Endothelial cell of umbilical vein (primary cell): ENCODE data around the gene CYP27C1. TPM values are rescaled to one million over a fixed set of nuclear protein-coding genes. Genes with fewer than 3 reads are reported as not detected.

Source experiments
- BruUV-seq: library from RNA; stranded (reverse); fragments of 400-500 nt; replicated peaks from 2 replicates; lab custom pipeline; 2021; lab: Mats Ljungman, UMichigan
- CTCF ChIA-PET: fragments of 300-600, 350-600 bp; sonication (Branson Sonifier 250); formaldehyde crosslinking; loops from one replicate; lab custom pipeline; 2021; ENCODE audit warnings: antibody characterized with exemption, inconsistent platforms; lab: Charles Lee
- POLR2A ChIA-PET: fragments of 300-600, 350-600 bp; sonication (Branson Sonifier 250); formaldehyde crosslinking; loops from one replicate; lab custom pipeline; 2021; ENCODE audit warnings: antibody characterized with exemption, inconsistent platforms; lab: Charles Lee
- DNase-seq: peaks from one replicate; pipeline ENCODE4 v3.0.0-alpha.2; 2011; ENCODE audit warnings: low read depth, low spot score
- FAIRE-seq: peaks from 2 replicates; lab custom pipeline; 2011; peaks lifted over from hg19 to GRCh38; lab: Jason Lieb, UNC
- H2AFZ ChIP-seq: 2 replicates; pipeline ENCODE4 v1.6.0; 2012; ENCODE audit warnings: low read depth, low read length, control low read depth, inconsistent platforms
- H3K27ac ChIP-seq: 2 replicates; pipeline ENCODE4 v1.5.1; 2011; ENCODE audit warnings: low read depth, mild to moderate bottlenecking, control low read depth, low read length, moderate library complexity; ENCODE audit not compliant: insufficient read depth
- H3K27me3 ChIP-seq, 2 experiments: 2 replicates each; pipeline versions ENCODE4 v1.6.0 to v1.6.1; 2011; ENCODE audit warnings: low read length in 2 of 2, mixed read lengths in 1 of 2; ENCODE audit not compliant: control insufficient read depth in 2 of 2, insufficient read depth in 2 of 2
- H3K36me3 ChIP-seq, 2 experiments: 2 replicates in 1 of 2; 3 replicates in 1 of 2; pipeline ENCODE4 v1.5.1; 2011; ENCODE audit warnings: low read length in 2 of 2, mild to moderate bottlenecking in 1 of 2, moderate library complexity in 1 of 2; ENCODE audit not compliant: control insufficient read depth in 2 of 2, insufficient read depth in 2 of 2; ENCODE audit errors: extremely low read depth in 1 of 2
- H3K4me1 ChIP-seq: 3 replicates; pipeline ENCODE4 v1.5.1; 2011; ENCODE audit warnings: mild to moderate bottlenecking, low read length; ENCODE audit not compliant: control insufficient read depth, insufficient read depth; ENCODE audit errors: extremely low read depth
- H3K4me2 ChIP-seq: 2 replicates; pipeline ENCODE4 v1.6.1; 2011; ENCODE audit warnings: low read length, control low read depth, mixed read lengths; ENCODE audit not compliant: insufficient read depth
- H3K4me3 ChIP-seq, 3 experiments: fragments of 200-600 bp in 1 of 3; sonication (generic), shearing (Covaris generic) in 1 of 3; replicated peaks in 1 of 3; 2 replicates each; pipeline ENCODE4 v1.5.1; 2011 to 2016; ENCODE audit warnings: control low read depth in 3 of 3, low read length in 3 of 3, mild to moderate bottlenecking in 2 of 3, inconsistent platforms in 1 of 3, low read depth in 1 of 3, moderate library complexity in 1 of 3; ENCODE audit not compliant: insufficient read depth in 1 of 3
- H3K79me2 ChIP-seq: 2 replicates; pipeline ENCODE4 v1.6.0; 2012; ENCODE audit warnings: low read length, inconsistent platforms; ENCODE audit not compliant: control insufficient read depth, insufficient read depth
- H3K9ac ChIP-seq: replicated peaks from 2 replicates; pipeline ENCODE3; 2011; ENCODE audit warnings: low read length, control low read depth; ENCODE audit not compliant: insufficient read depth; ENCODE audit errors: extremely low read depth
- H3K9me1 ChIP-seq: replicated peaks from 3 replicates; pipeline ENCODE4 v1.6.0; 2011; ENCODE audit warnings: mild to moderate bottlenecking, low read length; ENCODE audit not compliant: control insufficient read depth, insufficient read depth; ENCODE audit errors: extremely low read depth
- H3K9me3 ChIP-seq: replicated peaks from 2 replicates; pipeline ENCODE4 v1.5.1; 2012; ENCODE audit warnings: low read length, inconsistent platforms; ENCODE audit not compliant: control insufficient read depth, insufficient read depth
- H4K20me1 ChIP-seq: replicated peaks from 2 replicates; pipeline ENCODE3; 2011; ENCODE audit warnings: mild to moderate bottlenecking, low read length; ENCODE audit not compliant: control insufficient read depth, insufficient read depth; ENCODE audit errors: extremely low read depth
- CTCF ChIP-seq, 2 donors: IDR thresholded peaks; 1 replicate in 1 of 2; 2 replicates in 1 of 2; pipeline ENCODE4 v1.5.1; 2011; ENCODE audit warnings: low read length in 2 of 2, mild to moderate bottlenecking in 2 of 2, moderate library complexity in 2 of 2, control low read depth in 1 of 2, inconsistent platforms in 1 of 2, low read depth in 1 of 2; ENCODE audit not compliant: insufficient read depth in 1 of 2; ENCODE audit errors: extremely low read depth in 1 of 2
- EZH2 ChIP-seq: IDR thresholded peaks from 2 replicates; pipeline ENCODE4 v1.6.1; 2012; ENCODE audit warnings: borderline replicate concordance, low read depth, mild to moderate bottlenecking, moderate library complexity, low read length, inconsistent platforms; ENCODE audit not compliant: severe bottlenecking
- FOS ChIP-seq: IDR thresholded peaks from 2 replicates; pipeline ENCODE4 v1.6.1; 2011; ENCODE audit warnings: mild to moderate bottlenecking, low read length, moderate library complexity, borderline replicate concordance; ENCODE audit not compliant: insufficient read depth
- GATA2 ChIP-seq: IDR thresholded peaks from 2 replicates; pipeline ENCODE4 v1.7.0; 2011; ENCODE audit warnings: low read depth, mild to moderate bottlenecking, moderate library complexity, mixed read lengths, low read length; ENCODE audit not compliant: insufficient read length, insufficient read depth
- JUN ChIP-seq: IDR thresholded peaks from 2 replicates; pipeline ENCODE4 v1.6.1; 2011; ENCODE audit warnings: borderline replicate concordance, low read depth; ENCODE audit not compliant: insufficient read length, insufficient read depth
- MAX ChIP-seq: IDR thresholded peaks from 2 replicates; pipeline ENCODE4 v1.6.1; 2011; ENCODE audit not compliant: insufficient read depth, insufficient read length
- MYC ChIP-seq: IDR thresholded peaks from one replicate; pipeline ENCODE4 v1.6.1; 2011; ENCODE audit warnings: mild to moderate bottlenecking, low read depth, low read length
- POLR2A ChIP-seq: IDR thresholded peaks from 2 replicates; pipeline ENCODE4 v1.6.1; 2012; ENCODE audit warnings: low read depth, mild to moderate bottlenecking, control low read depth, low read length
- POLR2AphosphoS5 ChIP-seq: IDR thresholded peaks from 2 replicates; pipeline ENCODE4 v1.6.1; 2012; ENCODE audit warnings: low read depth, mild to moderate bottlenecking, control low read depth, low read length, moderate library complexity; ENCODE audit not compliant: insufficient read depth
- dilution Hi-C: fragments of 300-500 bp; cut with MboI; formaldehyde crosslinking; loops from one replicate; pipeline ENCODE4 v1.15.0; 2019; ENCODE audit warnings: low sequenced_read_pairs; ENCODE audit not compliant: extremely low pct_ligation_motif_present
- intact Hi-C: fragments of 100-400 bp; cut with micrococcal nuclease; formaldehyde crosslinking; loops from one replicate; pipeline ENCODE4 v1.10.0; 2022
- polyA plus RNA-seq, 4 experiments: library from polyadenylated mRNA; depleted of rRNA in 3 of 4; stranded (reverse) in 3 of 4; unstranded in 1 of 4; fragments of >200 nt; gene quantifications; 2 replicates each; pipeline versions ENCODE4 v1.2.1 to v1.2.3, GENCODE V29; 2011 to 2012; ENCODE audit warnings: missing spikeins in 1 of 4
- total RNA-seq: library from RNA; stranded (reverse); gene quantifications from 2 replicates; pipeline ENCODE4 v1.2.3, GENCODE V29; 2021

Gene CYP27C1
- total and polyA plus RNA-seq, 2 donors (not counting 3 experiments of a cell fraction or from before 2014, with no cell fraction given), result not detected

- DNase-seq, result no peak
- BruUV-seq, result no TSS peak
- POLR2A ChIA-PET, result no interaction called here
- Histone ChIP-seq H3K27ac (no peak overlapping the region), H3K9me3 (no peaks in the 10 kb centered on the region), H3K9me1 (no peaks in the 10 kb centered on the region), H4K20me1 (no peaks in the 10 kb centered on the region), H3K4me2 (no peak overlapping the region), H3K4me1 (no peaks in the 10 kb centered on the region), H3K4me3 (no peak overlapping the region), H3K27me3 (peaks cover 2 to 6% of the 10 kb centered on the region in 2 experiments), H3K9ac (no peak overlapping the region), H3K79me2 (no peaks in the 10 kb centered on the region), H3K36me3 (no peaks in the 10 kb centered on the region), H2AFZ (no peak overlapping the region)
- TF ChIP-seq FOS, result no peak
- no peak for TF ChIP-seq EZH2
- TF ChIP-seq CTCF (IDR thresholded peaks at IDR 0.05; ENCODE audit: extremely low read depth in 1 of 2, insufficient read depth in 1 of 2, low read depth in 1 of 2, low read length in 2 of 2), result no peak
- TF ChIP-seq MYC, result no peak
- no peak for TF ChIP-seq MAX
- no peak for TF ChIP-seq POLR2A
- TF ChIP-seq JUN, result no peak
- no peak for TF ChIP-seq GATA2
- no peak for TF ChIP-seq POLR2AphosphoS5
- CTCF ChIA-PET, result no interaction called here
- dilution Hi-C loops, result no loop called here
- no peak for FAIRE-seq
- intact Hi-C loops, result no loop called here
Observed at GRCh38 chr2:127205218-127206125, 14.6 kb downstream of the CYP27C1 start.
